Chondrocyte (in vitro differentiated cells): Measurements from ENCODE around the gene PKM. TPM values are rescaled to one million over a fixed set of nuclear protein-coding genes. Genes with fewer than 3 reads are reported as not detected.

ENCODE experiments used
- DNase-seq: peaks from one replicate; pipeline ENCODE4 v3.0.0; 2021; ENCODE audit warnings: mixed read lengths, low spot score
- H3K27ac Mint-ChIP-seq: one replicate; pipeline ENCODE4 v1.8.0; 2021; ENCODE audit warnings: mild to moderate bottlenecking, moderate library complexity, mixed read lengths; ENCODE audit not compliant: unreplicated experiment
- H3K27me3 Mint-ChIP-seq: 2 replicates; pipeline ENCODE4 v1.8.0; 2021; ENCODE audit warnings: low read depth, mixed read lengths
- H3K36me3 Mint-ChIP-seq: 2 replicates; pipeline ENCODE4 v1.8.0; 2021; ENCODE audit warnings: low read depth, mixed read lengths
- H3K4me1 Mint-ChIP-seq: 2 replicates; pipeline ENCODE4 v1.8.0; 2021; ENCODE audit warnings: low read depth, mild to moderate bottlenecking, mixed read lengths
- H3K4me3 Mint-ChIP-seq: one replicate; pipeline ENCODE4 v1.8.0; 2021; ENCODE audit warnings: mild to moderate bottlenecking, moderate library complexity, mixed read lengths; ENCODE audit not compliant: unreplicated experiment
- H3K9me3 Mint-ChIP-seq: 2 replicates; pipeline ENCODE4 v1.8.0; 2021; ENCODE audit warnings: low read depth, mixed read lengths
- CTCF ChIP-seq: fragments of 200-600 bp; sonication (generic); IDR thresholded peaks from 2 replicates; pipeline ENCODE4 v1.5.0; 2021; ENCODE audit warnings: antibody characterized with exemption, mild to moderate bottlenecking, moderate library complexity
- total RNA-seq: library from RNA; stranded (reverse); gene quantifications from 3 replicates; pipeline ENCODE4 v1.2.1, GENCODE V29; 2021

The PKM gene
- total RNA-seq, 1 donor from 2014 or later, result 976 TPM

DNA sequence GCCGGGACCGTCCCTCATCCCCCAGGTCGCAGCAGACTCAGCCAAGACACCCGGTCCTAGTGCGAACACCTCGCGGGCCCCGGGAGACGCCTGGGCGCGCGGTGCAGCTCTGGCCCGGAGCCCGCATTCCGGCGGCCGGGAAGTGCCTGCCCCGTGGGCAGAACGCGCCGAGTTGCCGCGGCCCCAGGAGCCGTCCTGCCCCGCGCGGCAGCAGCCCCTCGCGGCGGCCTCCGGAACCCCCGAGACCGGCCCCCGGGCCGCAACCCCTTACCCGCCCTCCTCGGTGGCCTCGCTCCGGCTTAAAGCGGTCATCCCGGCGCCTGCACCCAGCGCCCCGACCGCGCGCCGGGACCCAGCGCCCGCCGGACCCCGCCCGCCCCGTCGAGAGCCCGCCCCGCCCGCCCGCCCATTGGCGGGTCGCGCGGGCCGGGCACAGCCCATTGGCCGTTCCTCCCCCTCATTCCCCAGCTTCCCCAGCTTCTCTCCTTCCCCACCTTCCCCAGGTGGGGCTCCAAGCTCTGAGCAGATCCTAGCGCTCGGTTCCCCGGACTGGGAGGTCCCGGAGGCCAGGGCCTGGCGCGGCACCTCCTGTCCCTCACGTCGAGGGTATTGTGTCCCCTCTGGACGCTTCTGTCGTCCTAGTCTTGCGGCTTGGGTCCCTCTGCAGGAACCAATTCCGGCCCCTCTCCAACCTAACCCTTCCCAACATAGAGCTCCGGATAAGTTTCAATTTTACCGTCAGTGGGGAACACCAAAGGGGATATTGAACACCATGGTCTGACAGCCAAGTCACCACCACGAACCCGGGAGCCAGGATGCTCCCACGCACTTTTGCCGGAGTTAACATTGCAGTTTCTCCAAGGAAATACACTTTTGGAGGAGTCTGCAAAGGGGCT lies 33.3 kb downstream of the PKM start, which contains the start of gene GRAMD2A:
Gene GRAMD2A, minus strand, starts transcription at position 328 of the 896 bp plus-strand sequence.
- DNase-seq, result no peak
- Mint-ChIP-seq H3K4me1 (peaks cover 5% of the 10 kb centered on the region), H3K27me3 (no peaks in the 10 kb centered on the region), H3K4me3 (peak within 1 kb of the TSS; percentile 65), H3K27ac (no peak within 1 kb of the TSS), H3K36me3 (peaks cover 26% of the 10 kb centered on the region), H3K9me3 (no peaks in the 10 kb centered on the region)
- TF ChIP-seq CTCF, result peak; percentile 10

GRCh38 chr15:72197041-72197459 lies 33.9 kb downstream of the PKM start:
- H3K27ac Mint-ChIP-seq, result no peak overlapping the region
- no peaks in the 10 kb centered on the region for H3K27me3 Mint-ChIP-seq
- DNase-seq, result no peak

DNA sequence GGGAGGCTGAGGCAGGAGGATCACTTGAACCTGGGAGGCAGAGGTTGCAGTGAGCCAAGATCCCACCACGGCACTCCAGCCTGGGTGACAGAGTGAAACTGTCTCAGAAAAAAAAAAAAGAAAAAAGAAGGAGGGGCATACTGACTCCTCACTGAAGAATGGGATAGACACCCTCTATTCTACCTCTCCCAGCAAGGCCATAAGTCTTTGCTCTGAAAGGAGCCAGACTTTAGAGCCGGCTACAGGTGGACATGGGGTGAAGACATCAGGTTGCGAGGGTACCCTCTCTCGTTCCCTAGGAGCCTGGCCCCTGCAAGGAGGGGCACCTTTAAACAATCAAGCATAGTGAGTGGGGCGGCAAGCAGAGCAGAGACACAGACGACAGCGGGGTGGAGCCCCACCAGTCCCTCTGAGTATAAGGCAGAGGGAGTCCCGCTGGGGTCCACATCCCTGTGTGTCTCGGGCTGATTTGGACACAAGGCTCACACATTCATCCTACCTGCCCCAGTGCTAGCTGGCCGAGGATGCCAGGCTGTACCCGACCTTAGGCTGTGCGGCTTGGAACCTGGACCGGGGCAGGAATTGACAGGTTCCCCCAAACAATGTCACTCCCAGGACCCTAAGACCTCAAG lies 34.5 kb downstream of the PKM start:
- no peak overlapping the region for H3K27ac Mint-ChIP-seq
- TF ChIP-seq CTCF, result no peak
- no peak overlapping the region for H3K4me3 Mint-ChIP-seq
- H3K36me3 Mint-ChIP-seq, result peaks cover 19% of the 10 kb centered on the region
- H3K9me3 Mint-ChIP-seq, result no peaks in the 10 kb centered on the region
- no peaks in the 10 kb centered on the region for H3K27me3 Mint-ChIP-seq
- DNase-seq, result no peak
- H3K4me1 Mint-ChIP-seq, result peaks cover 8% of the 10 kb centered on the region

More at GRCh38 chr15:72197041-72197459, 33.9 kb downstream of the PKM start:
- Mint-ChIP-seq H3K9me3 (no peaks in the 10 kb centered on the region), H3K36me3 (peaks cover 21% of the 10 kb centered on the region), H3K4me3 (peak overlapping the region; percentile 23), H3K4me1 (peaks cover 8% of the 10 kb centered on the region)
- peak; percentile 3 for TF ChIP-seq CTCF

GRCh38 chr15:72195101-72195511 lies 35.9 kb downstream of the PKM start:
- Mint-ChIP-seq H3K4me3 (no peak overlapping the region), H3K4me1 (peaks cover 8% of the 10 kb centered on the region), H3K27ac (no peak overlapping the region), H3K9me3 (no peaks in the 10 kb centered on the region), H3K27me3 (peaks cover 5% of the 10 kb centered on the region), H3K36me3 (peaks cover 12% of the 10 kb centered on the region)
- TF ChIP-seq CTCF, result no peak
- DNase-seq, result no peak

GRCh38 chr15:72193836-72194396 lies 37.1 kb downstream of the PKM start:
- Mint-ChIP-seq H3K36me3 (peaks cover 3% of the 10 kb centered on the region), H3K9me3 (no peaks in the 10 kb centered on the region), H3K27me3 (peaks cover 5% of the 10 kb centered on the region), H3K4me3 (no peak overlapping the region), H3K27ac (no peak overlapping the region), H3K4me1 (peaks cover 8% of the 10 kb centered on the region)
- TF ChIP-seq CTCF, result no peak
- no peak for DNase-seq
